Measurements from ENCODE around the gene PPP1R15A. TPM values are rescaled to one million over a fixed set of nuclear protein-coding genes. Genes with fewer than 3 reads are reported as not detected.

PPP1R15A gene
- total and polyA plus RNA-seq, 2 of the 8 experiments (the other 6 are each of a cell fraction or from before 2014, with no cell fraction given) = 4.1 to 14.0 TPM

DNA sequence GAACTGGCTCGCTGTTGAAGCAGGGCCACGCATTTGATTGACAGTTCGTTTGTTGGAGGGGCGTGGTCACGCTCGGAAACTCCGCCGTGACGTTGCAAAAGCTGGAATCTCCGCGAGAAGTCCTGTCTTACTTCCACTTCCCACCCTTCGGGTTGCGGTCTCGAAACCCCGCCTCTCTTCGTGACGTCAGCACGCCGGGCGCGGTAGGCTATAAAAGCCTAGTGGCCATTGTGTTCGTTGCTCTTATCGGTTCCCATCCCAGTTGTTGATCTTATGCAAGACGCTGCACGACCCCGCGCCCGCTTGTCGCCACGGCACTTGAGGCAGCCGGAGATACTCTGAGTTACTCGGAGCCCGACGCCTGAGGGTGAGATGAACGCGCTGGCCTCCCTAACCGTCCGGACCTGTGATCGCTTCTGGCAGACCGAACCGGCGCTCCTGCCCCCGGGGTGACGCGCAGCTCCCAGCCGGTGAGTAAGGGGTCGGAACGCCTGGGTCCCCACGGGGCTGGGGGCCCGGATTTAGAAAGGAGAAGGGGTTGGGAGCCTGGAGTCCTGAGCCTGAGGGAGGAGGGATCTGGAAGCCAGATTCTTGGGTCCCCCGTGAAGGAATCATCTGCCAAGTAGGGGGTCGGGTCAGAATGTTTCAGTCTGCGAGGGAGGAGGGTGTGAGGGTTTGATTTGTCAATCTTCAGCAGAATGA lies at the start of gene PPP1R15A (continued):
- TF ChIP-seq FOSL1 (IDR thresholded peaks at IDR 0.05; ENCODE audit: insufficient read depth, low read depth, low read length) = no peak
- TF ChIP-seq SIRT6 (IDR thresholded peaks at IDR 0.05; ENCODE audit: low read length) = no peak
- TF ChIP-seq CEBPB (IDR thresholded peaks at IDR 0.05; ENCODE audit: low read depth, low read length) = peak; percentile 71
- no peak for TF ChIP-seq ZNF274 (IDR thresholded peaks at IDR 0.05; ENCODE audit: borderline replicate concordance, extremely low read depth, low read length)
- no peak for TF ChIP-seq CTBP2 (IDR thresholded peaks at IDR 0.05; ENCODE audit: borderline replicate concordance, insufficient read depth, insufficient read length, low read length)
- peak; percentile 97 for TF ChIP-seq TBP (IDR thresholded peaks at IDR 0.05; ENCODE audit: low read depth, low read length)
- 0 out of 2 replicates have a peak, but pooled peaks have one; percentile 39 for TF ChIP-seq TCF12 (IDR thresholded peaks at IDR 0.05; ENCODE audit: low read depth, low read length)
- peak; percentile 95 for TF ChIP-seq TAF1 (IDR thresholded peaks at IDR 0.05; ENCODE audit: low read depth, low read length)
- 0 out of 2 replicates have a peak, but pooled peaks have one; percentile 11 for TF ChIP-seq JUND (IDR thresholded peaks at IDR 0.05; ENCODE audit: low read length)
- no peak for TF ChIP-seq CHD1 (IDR thresholded peaks at IDR 0.05; ENCODE audit: low read depth, low read length)
- TF ChIP-seq RXRA (IDR thresholded peaks at IDR 0.05; ENCODE audit: insufficient read depth, low read depth, low read length) = no peak
- TF ChIP-seq EGR1 (IDR thresholded peaks at IDR 0.05; ENCODE audit: borderline replicate concordance, low read depth, low read length) = no peak
- TF ChIP-seq, protein P1, sequence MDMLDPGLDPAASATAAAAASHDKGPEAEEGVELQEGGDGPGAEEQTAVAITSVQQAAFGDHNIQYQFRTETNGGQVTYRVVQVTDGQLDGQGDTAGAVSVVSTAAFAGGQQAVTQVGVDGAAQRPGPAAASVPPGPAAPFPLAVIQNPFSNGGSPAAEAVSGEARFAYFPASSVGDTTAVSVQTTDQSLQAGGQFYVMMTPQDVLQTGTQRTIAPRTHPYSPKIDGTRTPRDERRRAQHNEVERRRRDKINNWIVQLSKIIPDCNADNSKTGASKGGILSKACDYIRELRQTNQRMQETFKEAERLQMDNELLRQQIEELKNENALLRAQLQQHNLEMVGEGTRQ (IDR thresholded peaks at IDR 0.05; ENCODE audit: low read length) = no peak
- TF ChIP-seq POLR2A (IDR thresholded peaks at IDR 0.05; ENCODE audit: control extremely low read depth in 1 of 2, low read depth in 2 of 2, low read length in 2 of 2) = peak; percentile 99
- TF ChIP-seq SIX5 (IDR thresholded peaks at IDR 0.05; ENCODE audit: low read depth, low read length) = no peak
- TF ChIP-seq KDM5A (IDR thresholded peaks at IDR 0.05; ENCODE audit: low read length) = no peak
- no peak for TF ChIP-seq GABPA (IDR thresholded peaks at IDR 0.05; ENCODE audit: borderline replicate concordance, insufficient read depth, low read length)
- TF ChIP-seq GTF2F1 (IDR thresholded peaks at IDR 0.05; ENCODE audit: borderline replicate concordance, low read depth, low read length) = peak; percentile 95
- TF ChIP-seq RBBP5 (IDR thresholded peaks at IDR 0.05; ENCODE audit: borderline replicate concordance, low read depth, low read length) = no peak
- TF ChIP-seq, protein P2, sequence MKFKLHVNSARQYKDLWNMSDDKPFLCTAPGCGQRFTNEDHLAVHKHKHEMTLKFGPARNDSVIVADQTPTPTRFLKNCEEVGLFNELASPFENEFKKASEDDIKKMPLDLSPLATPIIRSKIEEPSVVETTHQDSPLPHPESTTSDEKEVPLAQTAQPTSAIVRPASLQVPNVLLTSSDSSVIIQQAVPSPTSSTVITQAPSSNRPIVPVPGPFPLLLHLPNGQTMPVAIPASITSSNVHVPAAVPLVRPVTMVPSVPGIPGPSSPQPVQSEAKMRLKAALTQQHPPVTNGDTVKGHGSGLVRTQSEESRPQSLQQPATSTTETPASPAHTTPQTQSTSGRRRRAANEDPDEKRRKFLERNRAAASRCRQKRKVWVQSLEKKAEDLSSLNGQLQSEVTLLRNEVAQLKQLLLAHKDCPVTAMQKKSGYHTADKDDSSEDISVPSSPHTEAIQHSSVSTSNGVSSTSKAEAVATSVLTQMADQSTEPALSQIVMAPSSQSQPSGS (IDR thresholded peaks at IDR 0.05; ENCODE audit: low read length) = 0 out of 2 replicates have a peak, but pooled peaks have one; percentile 26
- 0 out of 2 replicates have a peak, but pooled peaks have one; percentile 14 for TF ChIP-seq TEAD4 (IDR thresholded peaks at IDR 0.05; ENCODE audit: low read depth, low read length)
- no peak for TF ChIP-seq KDM1A (IDR thresholded peaks at IDR 0.05; ENCODE audit: borderline replicate concordance, low read length)
- no peak for TF ChIP-seq EZH2 (IDR thresholded peaks at IDR 0.05; ENCODE audit: low read depth, low read length, severe bottlenecking)

All from H1 (cell line).